Natural killer cell (primary cell): ENCODE measurements around the gene MTPN. TPM values are rescaled to one million over a fixed set of nuclear protein-coding genes. Genes with fewer than 3 reads are reported as not detected.
A peak's percentile ranks its signal among the peaks of the same experiment; 100 is the strongest.

ENCODE experiments used
- ATAC-seq, 3 donors: fragments of 150-1000 bp in 2 of 3; fragments of 200-7000 bp in 1 of 3; cut with Tn5 transposase; 1 replicate in 1 of 3; 2 replicates in 2 of 3; pipeline ENCODE4 v1.10.0; 2021; ENCODE audit warnings: mild to moderate bottlenecking in 2 of 3, moderate library complexity in 2 of 3
- DNase-seq, 2 donors: peaks; one replicate each; pipeline versions ENCODE4 v3.0.0 to v3.0.0-alpha.2; 2013 to 2021; ENCODE audit warnings: mixed read lengths in 1 of 2
- H3K27ac ChIP-seq: one replicate; pipeline ENCODE4 v1.5.1; 2013; ENCODE audit warnings: mild to moderate bottlenecking, low read length
- H3K27me3 ChIP-seq: one replicate; pipeline ENCODE4 v1.6.1; 2013; ENCODE audit warnings: low read length; ENCODE audit not compliant: control insufficient read depth, insufficient read depth
- H3K36me3 ChIP-seq: one replicate; pipeline ENCODE4 v1.6.1; 2013; ENCODE audit warnings: low read length; ENCODE audit not compliant: control insufficient read depth, insufficient read depth
- H3K4me1 ChIP-seq: one replicate; pipeline ENCODE4 v1.6.1; 2013; ENCODE audit warnings: low read length; ENCODE audit not compliant: control insufficient read depth, insufficient read depth
- H3K4me3 ChIP-seq: one replicate; pipeline ENCODE4 v1.5.1; 2013; ENCODE audit warnings: low read length
- H3K9me3 ChIP-seq: one replicate; pipeline ENCODE4 v1.6.1; 2013; ENCODE audit warnings: low read length; ENCODE audit not compliant: control insufficient read depth, insufficient read depth
- H3K27ac Mint-ChIP-seq, 2 donors: one replicate each; pipeline ENCODE4 v1.8.0; 2022; ENCODE audit warnings: mild to moderate bottlenecking in 2 of 2, mixed read lengths in 2 of 2, moderate library complexity in 1 of 2
- H3K27me3 Mint-ChIP-seq, 2 donors: one replicate each; pipeline ENCODE4 v1.8.0; 2022; ENCODE audit warnings: low read depth in 2 of 2, mixed read lengths in 2 of 2
- H3K36me3 Mint-ChIP-seq: one replicate; pipeline ENCODE4 v1.8.0; 2022; ENCODE audit warnings: mixed read lengths
- H3K4me1 Mint-ChIP-seq, 2 donors: one replicate each; pipeline ENCODE4 v1.8.0; 2022; ENCODE audit warnings: mixed read lengths in 2 of 2
- H3K4me3 Mint-ChIP-seq: one replicate; pipeline ENCODE4 v1.8.0; 2022; ENCODE audit warnings: mild to moderate bottlenecking, moderate library complexity, mixed read lengths
- H3K9me3 Mint-ChIP-seq, 2 donors: one replicate each; pipeline ENCODE4 v1.8.0; 2022; ENCODE audit warnings: mixed read lengths in 2 of 2
- CTCF ChIP-seq: fragments of 200-600 bp; IDR thresholded peaks from one replicate; pipeline ENCODE4 v1.8.0; 2022; ENCODE audit warnings: antibody characterized with exemption
- WGBS: methylation state at CpG from one replicate; pipeline ENCODE4 v1.1.7; 2013; ENCODE audit warnings: missing lambda C conversion rate; ENCODE audit not compliant: insufficient coverage; 5-methylcytosine and 5-hydroxymethylcytosine counted together
- intact Hi-C: fragments of 100-400 bp; cut with micrococcal nuclease; formaldehyde crosslinking; loops from one replicate; pipeline ENCODE4 v1.14.2; 2022
- total RNA-seq, 4 donors: library from RNA; stranded (reverse); fragments of 120-200 nt in 1 of 4; gene quantifications; one replicate each; pipeline versions ENCODE4 v1.2.3 to v1.2.4, GENCODE V29; 2013 to 2022

MTPN gene
- total RNA-seq = 100 to 1,000 TPM; 161 to 170 (median 165) TPM
- total RNA-seq (2013) = 163 TPM

GRCh38 chr7:135977007-135977741 lies at the start of gene MTPN:
Gene MTPN, minus strand, starts transcription at chr7:135977359. Its CDS starts 259 bp downstream, at chr7:135977100.
- Mint-ChIP-seq H3K4me1 (peaks cover 84 to 86% of the 10 kb centered on the region in 2 donors), H3K4me3 (peak within 1 kb of the TSS; percentile 95), H3K27ac (peak within 1 kb of the TSS; percentile 91 to 93), H3K9me3 (no peaks in the 10 kb centered on the region), H3K27me3 (no peaks in the 10 kb centered on the region), H3K36me3 (no peaks in the 10 kb centered on the region)
- H3K27me3 ChIP-seq = no peaks in the 10 kb centered on the region
- H3K36me3 ChIP-seq = peaks cover 7% of the 10 kb centered on the region
- WGBS = 0% methylated on average over 45 of the region's 47 CpGs
- peak within 1 kb of the TSS; percentile 87 for H3K27ac ChIP-seq
- DNase-seq (peak; percentile 92 to 98), ATAC-seq (peak; percentile 75 to 89 (median 82))
- H3K9me3 ChIP-seq = no peaks in the 10 kb centered on the region
- no peak for TF ChIP-seq CTCF
- H3K4me1 ChIP-seq = peaks cover 34% of the 10 kb centered on the region
- peak within 1 kb of the TSS; percentile 93 for H3K4me3 ChIP-seq
- intact Hi-C loops = no loop called here

- no peaks in the 10 kb centered on the region for H3K4me1 Mint-ChIP-seq
- no peaks in the 10 kb centered on the region for H3K27me3 Mint-ChIP-seq
- ATAC-seq = no peak
- H3K36me3 Mint-ChIP-seq = peaks cover 9% of the 10 kb centered on the region
- Histone ChIP-seq H3K9me3 (no peaks in the 10 kb centered on the region), H3K27ac (no peak overlapping the region), H3K36me3 (no peaks in the 10 kb centered on the region), H3K27me3 (no peaks in the 10 kb centered on the region), H3K4me1 (no peaks in the 10 kb centered on the region), H3K4me3 (no peak overlapping the region)
- intact Hi-C loops = no loop called here
- no peaks in the 10 kb centered on the region for H3K9me3 Mint-ChIP-seq
- no peak for TF ChIP-seq CTCF
- H3K4me3 Mint-ChIP-seq = no peak overlapping the region
- 93% methylated on average over 2 of the region's 2 CpGs for WGBS
- H3K27ac Mint-ChIP-seq = no peak overlapping the region
- no peak for DNase-seq
Measured at GRCh38 chr7:136026209-136026608, 49.0 kb upstream of the MTPN start.

GRCh38 chr7:136023134-136023869 lies 46.1 kb upstream of the MTPN start:
- Mint-ChIP-seq H3K27ac (no peak overlapping the region), H3K27me3 (no peaks in the 10 kb centered on the region), H3K4me3 (no peak overlapping the region), H3K4me1 (no peaks in the 10 kb centered on the region), H3K9me3 (no peaks in the 10 kb centered on the region), H3K36me3 (peaks cover 9% of the 10 kb centered on the region)
- H3K9me3 ChIP-seq = no peaks in the 10 kb centered on the region
- no peaks in the 10 kb centered on the region for H3K4me1 ChIP-seq
- H3K36me3 ChIP-seq = no peaks in the 10 kb centered on the region
- WGBS = 73% methylated on average over 2 of the region's 2 CpGs
- no peak overlapping the region for H3K4me3 ChIP-seq
- ATAC-seq (no peak), DNase-seq (no peak)
- no peaks in the 10 kb centered on the region for H3K27me3 ChIP-seq
- no peak overlapping the region for H3K27ac ChIP-seq
- intact Hi-C loops = no loop called here
- no peak for TF ChIP-seq CTCF
